GM12878 (cell line): ENCODE results near the gene PTPRN2. TPM values are rescaled to one million over a fixed set of nuclear protein-coding genes. Genes with fewer than 3 reads are reported as not detected.

Experiments used
- ATAC-seq: fragments of 200-7000 bp; cut with Tn5 transposase; 3 replicates; pipeline ENCODE4 v1.9.1; 2020; ENCODE audit warnings: mild to moderate bottlenecking, moderate library complexity
- BruUV-seq: library from RNA; stranded (reverse); fragments of 400-500 nt; replicated peaks from 2 replicates; lab custom pipeline; 2021; lab: Mats Ljungman, UMichigan
- CTCF ChIA-PET: fragments of 300-600 bp; sonication (Branson Sonifier 250); formaldehyde crosslinking; extraction: SDS; loops from one replicate; lab custom pipeline; 2021; ENCODE audit warnings: inconsistent platforms; lab: Yijun Ruan, JAX
- POLR2A ChIA-PET: fragments of 350-600 bp; formaldehyde crosslinking; extraction: SDS; loops from one replicate; lab custom pipeline; 2021; ENCODE audit warnings: inconsistent platforms; lab: Charles Lee
- RAD21 ChIA-PET: fragments of 300-600 bp; sonication (Branson Sonifier 250); formaldehyde crosslinking; loops from one replicate; lab custom pipeline; 2023; ENCODE audit warnings: antibody characterized with exemption; ENCODE audit not compliant: unreplicated experiment; lab: Charles Lee
- SMC1A ChIA-PET: fragments of 300-600 bp; sonication (Branson Sonifier 250); formaldehyde crosslinking; loops from one replicate; lab custom pipeline; 2023; ENCODE audit not compliant: unreplicated experiment, uncharacterized antibody; lab: Charles Lee
- DNase-seq: peaks from one replicate; pipeline ENCODE4 v3.0.0-alpha.2; 2011; ENCODE audit warnings: low read depth, low spot score
- FAIRE-seq: peaks from 3 replicates; lab custom pipeline; 2011; peaks lifted over from hg19 to GRCh38; lab: Jason Lieb, UNC
- H2AFZ ChIP-seq: 2 replicates; pipeline ENCODE4 v1.6.0; 2011; ENCODE audit warnings: low read depth, low read length, control low read depth; ENCODE audit not compliant: control insufficient read depth
- H3K27ac ChIP-seq: 2 replicates; pipeline ENCODE4 v1.5.1; 2011; ENCODE audit warnings: control low read depth; ENCODE audit not compliant: control insufficient read depth, insufficient read depth
- H3K27me3 ChIP-seq, 2 experiments: replicated peaks in 1 of 2; 2 replicates each; pipeline versions ENCODE4 v1.6.0 to v1.6.1; 2011; ENCODE audit warnings: low read length in 1 of 2; ENCODE audit not compliant: control insufficient read depth in 2 of 2, insufficient read depth in 2 of 2
- H3K36me3 ChIP-seq, 2 experiments: 2 replicates each; pipeline ENCODE4 v1.5.1; 2011; ENCODE audit warnings: low read length in 1 of 2; ENCODE audit not compliant: control insufficient read depth in 2 of 2, insufficient read depth in 2 of 2
- H3K4me1 ChIP-seq: 2 replicates; pipeline ENCODE4 v1.6.1; 2011; ENCODE audit warnings: mild to moderate bottlenecking, low read length, moderate library complexity, mixed read lengths; ENCODE audit not compliant: control insufficient read depth, insufficient read depth
- H3K4me2 ChIP-seq: 2 replicates; pipeline ENCODE4 v1.6.0; 2011; ENCODE audit warnings: control low read depth; ENCODE audit not compliant: control insufficient read depth, insufficient read depth
- H3K4me3 ChIP-seq: fragments of 200-600 bp; sonication (generic); 2 replicates; pipeline ENCODE4 v1.5.1; 2016
- H3K79me2 ChIP-seq: 2 replicates; pipeline ENCODE4 v1.6.0; 2011; ENCODE audit warnings: low read length; ENCODE audit not compliant: control insufficient read depth, insufficient read depth
- H3K9ac ChIP-seq: 2 replicates; pipeline ENCODE4 v1.8.0; 2011; ENCODE audit warnings: low read length, control low read depth, mixed read lengths; ENCODE audit not compliant: control insufficient read depth, insufficient read depth
- H3K9me3 ChIP-seq: replicated peaks from 3 replicates; pipeline ENCODE4 v1.5.1; 2011; ENCODE audit warnings: mild to moderate bottlenecking, low read length; ENCODE audit not compliant: control insufficient read depth, insufficient read depth
- H4K20me1 ChIP-seq: 2 replicates; pipeline ENCODE4 v1.6.0; 2011; ENCODE audit not compliant: control insufficient read depth, insufficient read depth
- ATF2 ChIP-seq: IDR thresholded peaks from 2 replicates; pipeline ENCODE4 v1.6.1; 2012; ENCODE audit warnings: low read length, inconsistent platforms
- ESRRA ChIP-seq: IDR thresholded peaks from 2 replicates; pipeline ENCODE4 v1.6.1; 2012; ENCODE audit warnings: mild to moderate bottlenecking, low read length, improper control_type of control experiment
- IRF4 ChIP-seq: IDR thresholded peaks from 2 replicates; pipeline ENCODE4 v1.6.1; 2011; ENCODE audit warnings: low read depth, low read length
- JUND ChIP-seq: IDR thresholded peaks from 2 replicates; pipeline ENCODE4 v1.6.1; 2012; ENCODE audit warnings: low read depth, mild to moderate bottlenecking, low read length, improper control_type of control experiment, moderate library complexity
- NBN ChIP-seq: fragments of 450-650 bp; IDR thresholded peaks from 2 replicates; pipeline ENCODE4 v1.6.1; 2016
- NFYA ChIP-seq: IDR thresholded peaks from 2 replicates; pipeline ENCODE4 v1.6.1; 2011; ENCODE audit warnings: low read depth, mild to moderate bottlenecking, low read length, improper control_type of control experiment, borderline replicate concordance
- NFYB ChIP-seq: IDR thresholded peaks from 2 replicates; pipeline ENCODE4 v1.6.1; 2011; ENCODE audit warnings: low read depth, mild to moderate bottlenecking, low read length, improper control_type of control experiment, moderate library complexity; ENCODE audit not compliant: insufficient read depth
- POLR2A ChIP-seq: IDR thresholded peaks from 2 replicates; pipeline ENCODE4 v1.6.1; 2011; ENCODE audit warnings: low read depth, mild to moderate bottlenecking, low read length
- POLR2AphosphoS5 ChIP-seq: IDR thresholded peaks from 2 replicates; pipeline ENCODE4 v1.6.1; 2011; ENCODE audit warnings: mild to moderate bottlenecking, low read length, inconsistent platforms
- POU2F2 ChIP-seq: IDR thresholded peaks from 3 replicates; pipeline ENCODE4 v1.6.1; 2011; ENCODE audit warnings: low read depth, mild to moderate bottlenecking, low read length, borderline replicate concordance
- RB1 ChIP-seq: fragments of 450-650 bp; formaldehyde crosslinking; IDR thresholded peaks from 2 replicates; pipeline ENCODE4 v1.6.1; 2017; ENCODE audit warnings: mild to moderate bottlenecking, borderline replicate concordance
- SUPT20H ChIP-seq: IDR thresholded peaks from 2 replicates; pipeline ENCODE4 v1.6.1; 2011; ENCODE audit warnings: low read depth, mild to moderate bottlenecking, low read length, moderate library complexity, borderline replicate concordance; ENCODE audit not compliant: control insufficient read depth
- TCF12 ChIP-seq: IDR thresholded peaks from 2 replicates; pipeline ENCODE4 v1.6.1; 2011; ENCODE audit warnings: low read depth, mild to moderate bottlenecking, low read length
- ZBTB4 ChIP-seq: fragments of 450-650 bp; formaldehyde crosslinking; IDR thresholded peaks from 2 replicates; pipeline ENCODE4 v1.4.0; 2022; ENCODE audit warnings: mild to moderate bottlenecking, moderate library complexity
- ZNF24 ChIP-seq: fragments of 450-650 bp; IDR thresholded peaks from 2 replicates; pipeline ENCODE4 v1.6.1; 2017; ENCODE audit warnings: antibody characterized with exemption, mild to moderate bottlenecking
- WGBS: methylation state at CpG from one replicate; pipeline ENCODE4 v1.1.6; 2016; ENCODE audit warnings: low lambda C conversion rate; ENCODE audit not compliant: insufficient replicate concordance, insufficient coverage; ENCODE audit errors: missing lambda C conversion rate; 5-methylcytosine and 5-hydroxymethylcytosine counted together
- in situ Hi-C: fragments of 300-500 bp; cut with MboI; formaldehyde crosslinking; loops from 9 replicates; pipeline ENCODE4 v1.14.3; 2018; ENCODE audit warnings: mixed read lengths
- intact Hi-C: fragments of 100-400 bp; cut with micrococcal nuclease; formaldehyde crosslinking; loops from one replicate; pipeline ENCODE4 v1.14.2; 2022; ENCODE audit not compliant: unreplicated experiment
- polyA plus RNA-seq, 11 experiments: library from polyadenylated mRNA; depleted of rRNA in 4 of 11; unstranded in 6 of 11; stranded (reverse) in 5 of 11; fragments of >200 nt; fragmentation: Nextera tagmentation in 4 of 11; fragmentation: Illumina TruSeq in 1 of 11; extraction: Ambion mirVana in 4 of 11; extraction: Trizol in 1 of 11; gene quantifications; 1 replicate in 1 of 11; 2 replicates in 10 of 11; pipeline versions ENCODE4 v1.2.1 to v1.2.3, GENCODE V29; 2011 to 2016; ENCODE audit warnings: inconsistent platforms in 2 of 11, missing spikeins in 2 of 11, low read depth in 1 of 11
- total RNA-seq, 4 experiments: library from RNA; depleted of rRNA in 3 of 4; stranded (reverse); fragments of >200 nt in 3 of 4; fragmentation: Illumina TruSeq in 1 of 4; extraction: Trizol in 1 of 4; gene quantifications; 2 replicates each; pipeline versions ENCODE4 v1.2.1 to v1.2.3, GENCODE V29; 2013 to 2021

The PTPRN2 gene
- total and polyA plus RNA-seq, 10 of the 15 experiments (the other 5 are each of a cell fraction or from before 2014, with no cell fraction given) = 5.4 TPM; not detected in 9

GRCh38 chr7:158345731-158346130 lies 241.9 kb downstream of the PTPRN2 start:
- Histone ChIP-seq H3K4me1 (no peaks in the 10 kb centered on the region), H3K4me3 (no peak overlapping the region), H3K79me2 (no peaks in the 10 kb centered on the region), H2AFZ (no peak overlapping the region), H3K36me3 (no peaks in the 10 kb centered on the region), H3K9ac (no peak overlapping the region), H3K27me3 (no peaks in the 10 kb centered on the region), H3K4me2 (no peak overlapping the region), H4K20me1 (no peaks in the 10 kb centered on the region), H3K9me3 (no peaks in the 10 kb centered on the region; the same call in 2 of the 3 replicates), H3K27ac (no peak overlapping the region)
- SMC1A ChIA-PET = no interaction called here
- POLR2A ChIA-PET = no interaction called here
- WGBS = 31% methylated on average over 6 of the region's 6 CpGs
- no peak for DNase-seq
- in situ Hi-C loops = no loop called here
- TF ChIP-seq POLR2A (no peak), TCF12 (no peak)
- RAD21 ChIA-PET = no interaction called here
- CTCF ChIA-PET = no interaction called here
- BruUV-seq = no TSS peak
- no peak for ATAC-seq
- no peak for FAIRE-seq
- intact Hi-C loops = no loop called here

GRCh38 chr7:158344706-158345300 lies 242.8 kb downstream of the PTPRN2 start:
- Histone ChIP-seq H3K27ac (no peak overlapping the region), H3K36me3 (no peaks in the 10 kb centered on the region), H3K4me3 (no peak overlapping the region), H3K9me3 (no peaks in the 10 kb centered on the region; the same call in 2 of the 3 replicates), H3K27me3 (no peaks in the 10 kb centered on the region), H3K4me2 (no peak overlapping the region), H4K20me1 (no peaks in the 10 kb centered on the region), H2AFZ (no peak overlapping the region), H3K9ac (no peak overlapping the region), H3K79me2 (no peaks in the 10 kb centered on the region), H3K4me1 (no peaks in the 10 kb centered on the region)
- ATAC-seq (no peak), DNase-seq (no peak), FAIRE-seq (no peak)
- intact Hi-C loops = no loop called here
- in situ Hi-C loops = no loop called here
- ChIA-PET CTCF (no interaction called here), POLR2A (no interaction called here), SMC1A (no interaction called here), RAD21 (no interaction called here)
- 32% methylated on average over 11 of the region's 11 CpGs for WGBS
- BruUV-seq = no TSS peak
- no peak for TF ChIP-seq ATF2
- TF ChIP-seq SUPT20H = no peak
- TF ChIP-seq POLR2AphosphoS5 = no peak
- TF ChIP-seq RB1 = no peak
- no peak for TF ChIP-seq JUND
- no peak for TF ChIP-seq ESRRA
- TF ChIP-seq ZBTB4 = no peak
- no peak for TF ChIP-seq IRF4
- no peak for TF ChIP-seq NFYA
- TF ChIP-seq ZNF24 = no peak
- no peak for TF ChIP-seq NBN
- no peak for TF ChIP-seq NFYB
- no peak for TF ChIP-seq POU2F2
